CD4-positive, alpha-beta T cell treated with Interleukin-6 at 100 ng/mL for 8 hours (primary cell): ENCODE data around the gene NOX4.

Source experiments
- DNase-seq: peaks from one replicate; pipeline ENCODE4 v3.0.0-alpha.2; 2020; ENCODE audit warnings: mixed read lengths, low spot score

Gene NOX4

DNA sequence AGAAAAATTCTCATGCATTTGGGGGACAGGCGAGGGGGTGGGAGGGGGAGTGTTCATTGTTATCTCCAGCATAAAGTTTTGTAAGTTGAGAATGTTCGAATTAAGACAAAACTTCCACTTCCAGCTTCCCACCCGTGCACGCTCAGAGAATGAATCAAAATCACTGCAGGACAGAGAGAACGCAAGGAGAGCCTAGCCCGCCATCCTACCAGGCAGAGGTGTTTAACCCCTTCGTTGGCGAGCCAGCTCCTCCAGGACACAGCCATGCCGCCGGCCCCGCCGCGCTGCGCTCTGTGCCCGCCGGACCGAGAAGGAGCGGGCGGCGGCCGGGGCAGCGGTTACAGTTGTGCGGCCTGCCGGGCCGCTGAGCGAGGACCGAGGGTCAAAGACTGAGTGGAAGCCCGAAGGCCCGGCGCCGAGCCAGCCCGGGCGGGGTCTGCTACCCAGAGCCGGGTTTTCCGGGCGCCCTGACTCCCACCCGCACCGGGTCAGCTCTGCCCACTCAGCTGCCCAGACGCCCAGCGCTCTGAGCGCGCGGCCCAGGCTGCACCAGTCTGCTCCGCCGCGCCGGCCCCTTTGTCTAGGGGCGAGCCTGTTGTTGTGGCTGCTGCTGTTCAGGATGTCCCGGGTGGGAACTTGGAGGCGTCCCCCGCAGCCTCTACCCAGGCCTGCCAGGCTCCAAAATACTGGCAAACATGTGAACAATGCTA is at the start of gene NOX4:
NOX4 (minus strand) TSS at position 395 of the 710 bp plus-strand sequence; CDS start at position 266, 129 bp downstream.
- DNase-seq = no peak

DNA sequence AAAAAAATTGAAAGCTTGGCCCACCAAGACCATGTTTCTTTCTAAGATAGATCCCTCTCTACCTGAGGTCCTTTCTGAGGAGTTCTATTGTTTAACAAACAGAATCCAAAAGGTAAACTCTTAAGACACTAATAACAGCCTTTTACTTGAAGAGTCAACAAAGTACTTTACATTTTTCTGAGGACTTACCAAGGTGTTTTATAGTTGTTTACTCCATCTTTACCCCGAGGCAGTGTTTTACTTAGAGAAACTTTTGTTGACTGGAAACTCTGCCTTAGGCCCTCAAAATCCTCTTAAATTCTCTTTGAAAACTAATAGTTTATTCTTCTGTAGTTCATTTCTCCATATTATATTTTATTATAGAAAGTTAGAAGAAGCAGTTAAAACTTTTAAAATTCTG is 49.7 kb upstream of the NOX4 start:
- no peak for DNase-seq

DNA sequence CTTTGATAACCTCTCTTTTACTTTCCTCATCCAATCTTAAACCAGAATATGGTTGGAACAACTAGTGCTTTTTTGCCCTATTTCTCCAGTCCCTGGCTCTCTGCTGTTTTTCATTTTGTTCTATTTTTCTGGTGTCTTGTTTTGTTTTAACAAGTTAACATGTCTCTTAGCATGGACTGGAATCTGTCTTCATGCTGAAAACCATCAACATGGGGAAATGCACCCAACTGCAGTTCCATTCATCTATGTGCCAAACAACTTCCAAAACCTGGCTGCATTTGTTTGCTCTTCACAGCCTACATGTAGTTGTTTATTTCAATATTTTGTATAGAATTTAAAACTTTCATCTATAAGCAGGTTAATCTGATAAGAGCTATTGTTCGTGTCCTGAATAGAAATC is 46.8 kb upstream of the NOX4 start:
- no peak for DNase-seq

DNA sequence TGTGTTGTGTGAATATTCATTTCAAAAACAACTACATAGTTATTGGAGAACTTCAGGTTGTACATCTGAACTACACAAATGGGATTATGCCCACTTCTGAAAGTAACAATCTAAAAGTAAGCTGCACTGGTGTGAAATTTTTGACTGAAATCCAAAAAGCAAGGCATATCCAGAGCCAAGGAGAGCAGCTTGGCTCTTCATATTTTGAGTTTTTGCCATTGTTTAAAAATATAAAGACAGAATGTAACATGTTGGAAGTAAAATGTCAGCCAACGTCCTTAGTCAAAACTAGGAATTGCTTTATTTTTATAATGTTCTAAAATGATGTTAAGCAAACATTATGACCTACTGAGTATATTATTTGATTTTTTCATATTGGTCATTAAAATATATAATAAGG is 45.8 kb upstream of the NOX4 start:
- no peak for DNase-seq

DNA sequence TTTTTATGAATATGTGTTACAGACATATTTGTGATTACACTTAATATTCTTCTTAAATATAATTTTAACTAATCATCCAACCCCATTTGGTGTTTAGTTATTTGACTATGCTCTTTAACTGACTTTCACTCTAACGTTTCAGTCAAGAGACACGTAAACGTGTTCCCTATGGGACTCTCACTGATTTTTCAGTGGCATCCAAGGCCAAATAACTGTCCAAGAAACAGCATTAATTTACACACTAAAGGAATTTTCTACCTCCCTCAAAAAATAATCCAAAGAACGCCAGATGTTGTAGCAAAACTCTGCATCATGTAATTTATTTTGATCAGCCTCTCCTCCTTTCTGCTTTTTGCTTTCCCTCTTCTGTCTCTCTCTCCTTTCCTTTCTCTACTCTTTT is 44.0 kb upstream of the NOX4 start:
- DNase-seq = no peak

DNA sequence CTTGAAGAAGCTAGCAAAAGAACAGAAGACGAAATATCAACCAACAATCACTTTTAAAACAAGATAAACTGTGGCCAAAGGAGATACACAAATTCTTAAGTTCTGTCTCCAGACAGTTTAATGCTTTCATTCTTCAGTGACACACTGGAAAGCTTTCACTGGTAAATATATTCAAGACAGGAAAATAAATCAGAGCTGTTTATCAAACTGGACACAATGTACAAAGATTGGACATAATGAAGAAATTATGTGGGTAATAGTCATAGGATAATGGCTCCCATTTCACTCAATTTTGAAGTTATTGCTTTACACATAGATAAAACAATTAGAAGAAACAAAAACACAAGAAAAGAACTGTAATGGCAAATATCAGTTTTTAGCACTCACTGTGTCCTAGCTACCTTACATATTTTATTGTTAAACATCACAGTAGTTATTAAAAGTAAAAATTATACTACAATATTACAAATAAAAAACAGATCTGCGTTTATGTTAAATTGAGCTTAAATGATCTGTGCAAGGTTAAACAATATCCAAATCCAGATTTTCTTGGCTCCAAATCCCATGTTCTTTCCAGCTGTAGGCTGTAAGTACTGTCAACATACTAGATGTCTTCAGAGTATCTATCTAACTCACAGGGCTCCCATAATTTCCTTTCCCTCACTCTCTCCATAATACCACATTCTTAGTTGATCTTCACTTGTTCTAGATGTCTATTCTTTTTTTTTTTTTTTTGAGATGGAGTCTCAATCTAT is 38.6 kb upstream of the NOX4 start:
- no peak for DNase-seq

DNA sequence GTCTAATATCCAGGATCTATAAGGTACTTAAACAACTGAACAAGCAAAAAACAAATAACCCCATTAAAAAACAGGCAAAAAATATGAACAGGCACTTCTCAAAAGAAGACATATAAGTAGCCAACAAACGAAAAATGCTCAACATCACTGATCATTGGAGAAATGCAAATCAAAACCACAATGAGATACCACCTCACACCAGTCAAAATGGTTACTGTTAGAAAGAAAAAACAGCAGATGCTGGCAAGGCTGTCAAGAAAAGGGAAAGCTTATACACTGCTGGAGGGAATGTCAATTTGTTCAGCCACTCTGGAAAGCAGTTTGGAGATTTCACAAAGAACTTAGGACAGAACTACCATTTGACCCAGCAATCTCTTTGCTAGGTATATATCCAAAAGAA is 30.6 kb upstream of the NOX4 start:
- no peak for DNase-seq

DNA sequence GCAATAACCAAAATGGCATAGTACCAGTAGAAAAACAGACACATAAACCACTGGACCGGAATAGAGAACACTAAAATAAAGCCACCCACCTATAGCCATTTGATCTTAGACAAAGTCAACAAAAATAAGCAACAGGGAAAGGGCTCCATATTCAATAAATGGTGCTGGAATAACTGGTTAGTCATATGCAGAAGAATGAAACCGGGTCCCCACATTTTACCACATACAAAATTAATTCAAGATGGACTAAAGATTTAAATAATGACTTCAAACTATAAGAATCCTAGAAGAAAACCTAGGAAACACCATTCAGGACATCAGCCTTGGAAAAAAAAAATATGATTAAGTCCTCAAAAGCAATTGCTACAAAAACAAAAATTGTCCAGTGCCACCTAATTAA is 30.1 kb upstream of the NOX4 start:
- DNase-seq = no peak

DNA sequence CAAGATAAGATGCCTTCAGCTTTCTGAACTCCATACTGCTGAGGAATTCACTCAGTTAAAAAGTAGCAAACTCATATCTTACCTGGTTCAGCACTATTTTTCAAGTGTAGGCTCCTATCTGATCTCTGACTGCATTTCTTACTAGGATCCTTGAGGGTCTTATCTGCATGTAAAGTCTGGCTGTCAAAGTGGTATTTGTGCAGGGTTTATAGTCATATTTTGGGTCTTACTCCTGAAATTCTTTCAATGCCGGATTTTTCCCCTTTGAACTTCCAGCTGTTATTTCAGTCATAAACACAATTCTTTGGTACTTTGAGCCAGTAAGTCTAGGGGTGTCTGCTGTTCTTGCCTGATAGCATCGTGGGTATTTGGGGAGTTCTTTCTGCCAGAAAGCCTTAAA is 25.3 kb upstream of the NOX4 start:
- no peak for DNase-seq

DNA sequence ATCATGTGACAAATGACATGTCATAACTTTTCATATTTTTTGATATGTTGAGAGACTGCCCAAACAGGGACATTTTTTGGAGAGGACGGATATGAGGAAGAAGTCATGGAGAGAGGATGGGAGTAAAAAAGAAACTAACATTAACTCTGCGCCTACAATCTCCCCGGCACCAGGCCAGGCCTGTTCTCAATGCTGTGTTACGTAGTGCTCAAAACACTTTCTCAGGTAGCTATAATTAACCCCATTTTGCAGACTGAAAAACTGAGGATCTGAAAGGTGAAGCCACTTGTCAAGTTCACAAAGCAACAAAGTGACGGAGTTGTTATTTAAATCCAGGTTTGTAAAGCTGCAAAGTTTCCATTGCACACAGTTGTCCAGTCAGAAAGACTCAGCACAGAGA is 17.4 kb upstream of the NOX4 start:
- no peak for DNase-seq

DNA sequence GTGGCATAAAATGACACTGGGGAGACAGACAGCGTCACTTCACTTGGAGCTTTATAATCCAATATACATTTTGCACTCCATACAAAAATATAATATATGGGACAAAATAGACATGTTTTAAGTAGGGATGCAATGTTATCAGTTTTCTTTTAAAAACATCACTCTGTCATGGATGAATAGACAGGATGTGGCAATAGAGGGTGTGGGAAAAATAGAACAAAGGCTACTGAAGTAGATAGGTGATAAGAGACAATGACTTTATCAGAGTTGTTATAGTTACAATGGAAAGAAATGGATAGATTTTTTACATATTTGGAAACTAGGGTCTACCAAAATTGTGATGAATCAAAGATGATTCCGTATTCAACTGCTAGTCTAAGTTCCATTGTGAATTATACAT is 13.1 kb upstream of the NOX4 start:
- DNase-seq = no peak

DNA sequence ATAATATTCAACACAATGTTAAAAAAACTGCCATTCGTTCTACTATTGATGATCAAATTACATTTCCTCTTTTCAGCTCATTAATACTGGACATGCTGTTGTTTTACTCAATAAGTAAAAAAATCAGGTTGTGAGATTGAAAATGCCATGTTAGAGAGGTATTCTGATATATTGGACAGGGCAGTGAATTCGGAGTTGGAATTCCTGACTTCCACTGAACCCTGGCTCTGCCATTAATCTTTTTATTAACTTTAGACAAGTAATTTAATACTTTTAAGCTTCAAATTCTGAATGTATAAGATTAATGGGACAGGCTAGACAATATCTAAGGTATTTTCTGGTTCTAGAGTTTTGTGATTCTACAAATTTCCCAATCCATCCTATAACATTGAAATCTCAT is 12.2 kb upstream of the NOX4 start:
- no peak for DNase-seq

DNA sequence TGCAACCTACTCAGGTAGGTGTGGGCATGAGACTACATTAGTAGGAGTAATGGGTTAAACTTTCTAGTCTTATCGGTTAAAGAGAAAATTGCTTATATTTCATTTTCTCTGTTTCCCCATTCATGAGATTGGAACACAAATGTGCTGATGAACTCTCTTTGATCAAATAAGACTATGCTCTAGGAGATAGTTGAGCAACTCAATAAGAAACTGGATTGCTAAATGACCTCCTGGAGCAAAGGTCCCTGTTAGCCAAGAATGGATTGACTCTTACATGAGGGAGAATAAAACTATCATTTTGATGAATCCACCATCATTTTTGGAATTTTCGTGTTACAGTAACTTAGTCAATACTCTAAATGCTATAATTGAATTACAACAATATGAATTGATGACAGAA is 11.1 kb upstream of the NOX4 start:
- no peak for DNase-seq

DNA sequence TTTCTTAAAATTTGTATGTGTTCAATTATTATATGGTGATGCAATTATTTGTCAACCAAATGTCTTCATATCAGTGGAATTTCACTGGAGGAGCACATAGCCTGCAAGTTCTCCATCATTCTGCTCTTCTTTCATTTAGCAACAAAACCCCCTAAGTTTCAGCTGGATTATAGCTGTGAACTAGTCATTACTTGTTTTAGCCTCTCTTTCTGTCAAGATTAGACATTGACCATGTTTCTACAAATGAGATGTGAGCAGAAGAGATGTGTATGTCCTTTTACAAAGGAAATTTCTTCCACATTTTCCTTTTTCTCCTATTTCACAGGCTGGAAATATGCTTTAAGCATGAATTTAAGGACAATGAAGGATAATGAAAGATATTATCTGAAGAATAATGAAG is 9.2 kb upstream of the NOX4 start:
- DNase-seq = no peak

DNA sequence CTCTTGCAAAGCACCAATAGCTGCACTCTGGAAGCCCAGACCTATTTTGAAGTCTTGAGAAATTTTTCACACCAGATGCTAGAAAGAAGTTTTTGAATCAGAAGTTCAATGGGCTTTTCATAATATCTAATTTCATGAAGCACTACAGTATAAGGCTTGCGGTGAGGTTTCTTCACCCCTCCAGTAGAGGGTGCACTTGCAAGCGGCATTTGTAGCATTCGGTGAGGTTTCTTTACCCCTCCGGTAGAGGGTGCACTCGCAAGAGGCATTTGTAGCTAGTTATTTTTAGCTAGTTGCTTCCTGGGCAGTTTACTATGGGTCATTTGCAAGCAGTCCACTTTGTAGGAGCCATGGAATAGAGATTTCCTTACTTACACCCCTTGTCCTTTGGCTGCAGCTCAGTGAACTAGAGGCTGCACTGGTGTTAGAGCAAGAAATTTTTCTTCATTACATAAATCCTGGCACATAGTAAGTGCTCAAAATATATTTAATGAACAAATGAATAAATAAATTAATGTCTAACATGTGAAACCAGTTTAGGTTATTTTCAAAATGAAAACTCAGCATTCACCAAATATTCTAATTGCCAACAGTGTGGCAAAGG is 7.8 kb upstream of the NOX4 start:
- no peak for DNase-seq

DNA sequence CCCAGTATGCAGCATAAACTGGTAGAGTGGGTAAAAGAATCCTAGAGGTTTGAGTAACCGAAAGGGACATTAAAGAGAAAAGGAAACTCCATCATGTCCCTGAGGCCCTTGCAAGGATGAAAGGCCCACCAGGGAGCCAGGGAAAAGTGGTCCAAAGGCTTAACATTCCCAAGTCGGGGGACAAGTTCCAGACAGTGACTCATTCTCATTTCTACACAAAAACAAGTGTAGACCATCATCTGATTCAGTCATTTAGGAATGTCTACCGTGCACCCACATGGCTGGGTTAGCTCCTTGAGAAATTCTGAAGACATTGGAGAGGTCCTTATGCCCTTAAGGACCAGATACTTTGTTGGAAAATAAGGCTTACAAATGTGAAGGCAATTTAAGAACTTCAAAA is 4.8 kb upstream of the NOX4 start:
- no peak for DNase-seq

DNA sequence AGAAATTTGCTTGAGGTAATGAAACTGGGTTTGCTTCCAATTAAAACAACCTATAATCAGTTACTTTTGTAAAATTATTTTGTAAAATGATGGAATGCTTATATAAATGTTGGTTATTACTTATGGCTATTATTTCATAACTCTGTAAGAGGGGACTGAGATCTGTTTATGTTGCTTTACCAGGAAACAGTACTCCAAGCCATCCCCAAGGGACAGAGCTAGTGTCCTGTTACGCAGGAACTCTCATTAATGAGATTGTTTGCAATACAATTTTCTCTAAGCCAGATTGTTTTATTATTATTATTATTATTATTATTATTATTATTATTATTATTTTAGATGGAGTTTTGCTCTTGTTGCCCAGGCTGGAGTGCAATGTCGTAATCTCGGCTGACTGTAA is 2.3 kb upstream of the NOX4 start:
- DNase-seq = no peak

DNA sequence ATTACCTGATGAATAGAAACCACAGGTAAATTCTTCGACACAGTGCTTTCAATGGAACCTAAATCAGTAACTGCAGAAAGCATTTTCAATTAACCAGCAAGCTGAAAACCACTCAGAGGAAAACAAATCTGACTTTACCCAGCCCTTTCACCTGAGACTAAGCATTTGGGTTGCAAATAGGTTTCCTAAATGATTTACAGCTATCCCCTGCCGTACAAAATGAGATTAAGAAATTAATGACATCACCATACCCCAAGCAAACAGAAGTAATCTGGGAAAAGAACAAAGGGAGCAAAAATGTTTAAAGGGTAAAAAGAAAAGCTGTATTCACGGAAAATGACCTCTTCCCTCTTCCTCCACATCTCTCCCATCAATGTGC is 584 bp downstream of the NOX4 start:
- DNase-seq = no peak

DNA sequence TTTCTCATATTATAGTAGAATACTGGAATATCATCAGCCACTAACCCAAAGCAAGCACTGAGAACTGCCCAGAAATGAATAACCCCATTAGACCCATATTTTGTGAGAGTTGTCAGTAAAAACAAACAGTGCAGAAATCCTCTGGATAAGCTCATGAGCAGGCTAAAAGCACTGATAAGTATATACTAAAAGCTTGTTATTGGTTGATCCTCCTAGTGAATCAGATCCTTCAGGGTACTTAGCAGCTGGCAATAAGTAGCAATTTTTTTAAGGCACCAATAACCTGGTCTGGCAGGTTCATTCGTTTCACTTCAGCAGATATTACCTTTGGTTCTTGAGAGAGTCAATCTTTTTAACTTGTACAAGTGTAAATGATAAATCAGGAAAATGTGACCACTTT is 1.2 kb downstream of the NOX4 start:
- DNase-seq = no peak

DNA sequence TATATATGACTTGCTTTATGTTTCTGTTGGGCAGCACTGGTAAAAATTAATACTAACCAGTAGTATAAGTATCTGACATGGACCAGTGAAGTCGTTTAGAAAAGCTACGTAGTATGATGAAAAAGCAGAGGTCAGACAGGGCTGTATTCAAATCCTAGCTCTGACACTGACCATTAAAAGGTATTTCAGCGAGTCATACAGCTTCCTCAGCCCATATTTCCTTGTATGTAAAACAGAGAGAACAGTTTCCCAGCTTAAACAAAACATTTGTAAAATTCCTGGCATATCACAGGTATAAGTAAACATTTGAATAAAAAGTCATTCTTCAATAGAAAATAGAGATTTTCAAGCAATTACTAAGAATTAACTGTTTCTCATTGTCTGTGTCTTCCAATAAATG is 4.2 kb downstream of the NOX4 start:
- DNase-seq = no peak

DNA sequence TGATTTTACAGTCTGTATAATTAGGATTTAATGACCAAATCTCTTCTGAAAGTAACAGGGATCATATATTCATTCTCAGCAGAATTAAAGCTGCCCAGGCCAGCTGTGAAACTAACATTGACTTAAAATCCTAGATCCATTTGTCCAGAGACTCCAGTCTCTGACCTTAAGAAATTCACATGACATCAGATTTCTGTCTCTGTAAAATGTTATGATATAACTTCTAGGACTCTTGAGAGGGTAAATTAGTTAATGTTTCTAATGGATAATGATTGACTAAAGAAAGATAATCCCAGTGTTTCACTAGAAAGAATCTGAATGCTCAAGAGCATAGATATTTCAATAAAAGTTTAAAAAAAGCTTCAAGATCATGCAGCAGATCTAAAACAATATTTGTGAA is 6.3 kb downstream of the NOX4 start:
- no peak for DNase-seq

DNA sequence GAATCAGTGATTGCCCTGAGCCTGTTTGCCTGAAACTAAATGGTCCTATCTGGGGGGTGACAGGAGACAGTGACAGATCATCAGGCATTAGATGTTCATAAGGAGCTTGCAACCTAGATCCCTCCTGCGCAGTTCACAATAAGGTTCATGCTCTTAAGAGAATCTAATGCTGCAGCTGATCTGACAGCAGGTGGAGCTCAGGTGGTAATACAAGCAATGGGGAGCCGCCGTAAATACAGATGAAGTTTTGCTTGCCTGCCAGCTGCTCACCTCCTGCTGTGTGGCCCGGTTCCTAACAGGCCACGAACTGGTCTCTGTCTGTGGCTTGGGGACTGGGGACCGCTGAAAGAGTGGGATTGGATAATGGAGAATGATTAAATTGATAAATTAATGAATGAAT is 14.0 kb downstream of the NOX4 start:
- DNase-seq = no peak

DNA sequence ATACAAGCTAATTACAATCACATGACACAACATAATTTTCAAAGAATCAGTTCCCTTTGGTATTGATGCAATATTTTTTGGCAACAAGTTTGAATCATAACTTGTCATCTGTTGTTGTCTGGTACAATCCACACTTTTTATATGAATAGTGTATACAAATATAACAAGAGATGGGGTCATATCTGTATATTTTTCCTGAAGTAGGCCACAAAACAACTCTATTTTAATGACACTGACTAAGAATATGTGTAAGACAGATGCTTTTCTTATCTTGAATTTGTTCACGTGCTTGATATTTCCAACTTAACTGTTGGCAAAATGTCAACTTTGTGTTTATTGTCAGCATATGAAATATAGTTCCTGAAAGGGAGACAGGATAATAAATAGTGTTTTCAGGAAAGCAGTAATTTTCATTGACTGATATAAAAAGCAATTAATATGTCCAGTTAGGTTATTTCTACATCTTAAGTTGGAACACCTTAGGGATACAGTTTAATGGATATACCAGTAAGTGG is 27.9 kb downstream of the NOX4 start:
- no peak for DNase-seq
